Loucy (cell line): ENCODE data around the gene EFTUD2.

Experiments
- H2AFZ ChIP-seq: fragments of 200-600 bp; sonication (generic); 2 replicates; pipeline ENCODE4 v1.6.0; 2016; ENCODE audit warnings: antibody characterized with exemption, mild to moderate bottlenecking, low read length, moderate library complexity
- H3F3A ChIP-seq: fragments of 200-600 bp; 2 replicates; pipeline ENCODE4 v1.6.0; 2016; ENCODE audit warnings: antibody characterized with exemption, low read depth, mild to moderate bottlenecking
- H3K27me3 ChIP-seq: fragments of 200-600 bp; sonication (generic); 2 replicates; pipeline ENCODE4 v1.6.1; 2014; ENCODE audit warnings: low read length, mild to moderate bottlenecking; ENCODE audit not compliant: insufficient read depth, poor library complexity, severe bottlenecking
- H3K36me3 ChIP-seq: fragments of 200-600 bp; sonication (generic); 2 replicates; pipeline ENCODE4 v1.6.1; 2016; ENCODE audit warnings: low read length; ENCODE audit not compliant: insufficient read depth
- H3K4me1 ChIP-seq: fragments of 200-600 bp; sonication (generic); 2 replicates; pipeline ENCODE4 v1.5.1; 2014; ENCODE audit warnings: low read length, mild to moderate bottlenecking; ENCODE audit not compliant: insufficient read depth, poor library complexity, severe bottlenecking
- H3K4me2 ChIP-seq: fragments of 200-600 bp; sonication (generic); 2 replicates; pipeline ENCODE4 v1.6.0; 2014; ENCODE audit warnings: antibody characterized with exemption, low read length, low read depth, mild to moderate bottlenecking; ENCODE audit not compliant: poor library complexity, severe bottlenecking
- H3K4me3 ChIP-seq: fragments of 200-600 bp; sonication (generic); 2 replicates; pipeline ENCODE4 v1.5.1; 2014; ENCODE audit warnings: low read length, mild to moderate bottlenecking, mixed read lengths; ENCODE audit not compliant: poor library complexity, severe bottlenecking
- H3K79me2 ChIP-seq: fragments of 200-600 bp; sonication (generic); 2 replicates; pipeline ENCODE4 v1.6.1; 2014; ENCODE audit warnings: low read length; ENCODE audit not compliant: insufficient read depth
- H3K9ac ChIP-seq: fragments of 200-600 bp; sonication (generic); 2 replicates; pipeline ENCODE4 v1.6.0; 2014; ENCODE audit warnings: mild to moderate bottlenecking, low read depth, low read length, moderate library complexity; ENCODE audit not compliant: poor library complexity, severe bottlenecking
- H3K9me2 ChIP-seq: fragments of 200-600 bp; sonication (generic); replicated peaks from 2 replicates; pipeline ENCODE4 v1.6.1; 2016; ENCODE audit warnings: low read depth, low read length, mixed read lengths
- H3K9me3 ChIP-seq: fragments of 200-600 bp; sonication (generic); 2 replicates; pipeline ENCODE4 v1.6.1; 2014; ENCODE audit warnings: mild to moderate bottlenecking, antibody characterized with exemption, low read length, low read depth; ENCODE audit not compliant: insufficient read depth
- H4K20me1 ChIP-seq: fragments of 200-600 bp; sonication (generic); 2 replicates; pipeline ENCODE4 v1.6.0; 2014; ENCODE audit warnings: antibody characterized with exemption, low read length, mild to moderate bottlenecking; ENCODE audit not compliant: insufficient read depth, poor library complexity, severe bottlenecking
- EZH2phosphoT487 ChIP-seq: fragments of 200-600 bp; IDR thresholded peaks from 2 replicates; pipeline ENCODE4 v1.6.1; 2018; ENCODE audit warnings: antibody characterized with exemption, mild to moderate bottlenecking, moderate library complexity, borderline replicate concordance
- TF ChIP-seq, protein P1 (sequence below): fragments of 200-600 bp; sonication (generic); conservative IDR thresholded peaks from 2 replicates; pipeline ENCODE4 v1.5.1; 2014; ENCODE audit warnings: mild to moderate bottlenecking, antibody characterized with exemption, low read length

Gene EFTUD2

DNA sequence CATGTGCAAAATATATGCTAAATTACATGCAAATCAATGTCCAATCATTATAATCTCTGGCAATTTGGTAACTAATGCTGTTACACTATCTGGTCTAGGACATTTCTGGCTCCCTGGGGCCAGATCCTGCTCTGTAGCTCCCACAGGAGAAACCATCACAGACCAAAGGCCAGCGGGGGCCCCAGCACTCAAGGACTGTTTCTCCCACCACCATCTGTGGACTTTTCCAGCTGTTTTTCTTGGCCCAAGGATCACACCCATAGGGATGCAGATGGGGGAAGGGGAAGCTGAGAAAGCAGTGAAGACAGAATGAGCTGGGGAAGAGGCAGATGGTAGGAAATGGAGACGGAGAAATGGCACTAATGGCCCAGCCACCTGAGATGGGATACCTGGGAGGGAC is 51.7 kb downstream of the EFTUD2 start, which contains the start of gene HIGD1B:
Gene HIGD1B (plus strand): TSS at position 298 of the 400 bp plus-strand sequence. CDS start 270 bp downstream, outside the sequence.
- Histone ChIP-seq H3K9ac (no peak within 1 kb of the TSS), H3K9me3 (no peaks in the 10 kb centered on the region), H4K20me1 (no peaks in the 10 kb centered on the region), H3K4me2 (no peak within 1 kb of the TSS), H3K9me2 (no peaks in the 10 kb centered on the region), H3F3A (no peaks in the 10 kb centered on the region), H2AFZ (no peak within 1 kb of the TSS), H3K36me3 (peaks cover 24% of the 10 kb centered on the region; the same call in 1 of the 2 replicates), H3K79me2 (no peaks in the 10 kb centered on the region), H3K4me3 (no peak within 1 kb of the TSS), H3K4me1 (no peaks in the 10 kb centered on the region), H3K27me3 (no peaks in the 10 kb centered on the region)
- TF ChIP-seq EZH2phosphoT487 = no peak
- TF ChIP-seq, protein P1, sequence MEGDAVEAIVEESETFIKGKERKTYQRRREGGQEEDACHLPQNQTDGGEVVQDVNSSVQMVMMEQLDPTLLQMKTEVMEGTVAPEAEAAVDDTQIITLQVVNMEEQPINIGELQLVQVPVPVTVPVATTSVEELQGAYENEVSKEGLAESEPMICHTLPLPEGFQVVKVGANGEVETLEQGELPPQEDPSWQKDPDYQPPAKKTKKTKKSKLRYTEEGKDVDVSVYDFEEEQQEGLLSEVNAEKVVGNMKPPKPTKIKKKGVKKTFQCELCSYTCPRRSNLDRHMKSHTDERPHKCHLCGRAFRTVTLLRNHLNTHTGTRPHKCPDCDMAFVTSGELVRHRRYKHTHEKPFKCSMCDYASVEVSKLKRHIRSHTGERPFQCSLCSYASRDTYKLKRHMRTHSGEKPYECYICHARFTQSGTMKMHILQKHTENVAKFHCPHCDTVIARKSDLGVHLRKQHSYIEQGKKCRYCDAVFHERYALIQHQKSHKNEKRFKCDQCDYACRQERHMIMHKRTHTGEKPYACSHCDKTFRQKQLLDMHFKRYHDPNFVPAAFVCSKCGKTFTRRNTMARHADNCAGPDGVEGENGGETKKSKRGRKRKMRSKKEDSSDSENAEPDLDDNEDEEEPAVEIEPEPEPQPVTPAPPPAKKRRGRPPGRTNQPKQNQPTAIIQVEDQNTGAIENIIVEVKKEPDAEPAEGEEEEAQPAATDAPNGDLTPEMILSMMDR = no peak

DNA sequence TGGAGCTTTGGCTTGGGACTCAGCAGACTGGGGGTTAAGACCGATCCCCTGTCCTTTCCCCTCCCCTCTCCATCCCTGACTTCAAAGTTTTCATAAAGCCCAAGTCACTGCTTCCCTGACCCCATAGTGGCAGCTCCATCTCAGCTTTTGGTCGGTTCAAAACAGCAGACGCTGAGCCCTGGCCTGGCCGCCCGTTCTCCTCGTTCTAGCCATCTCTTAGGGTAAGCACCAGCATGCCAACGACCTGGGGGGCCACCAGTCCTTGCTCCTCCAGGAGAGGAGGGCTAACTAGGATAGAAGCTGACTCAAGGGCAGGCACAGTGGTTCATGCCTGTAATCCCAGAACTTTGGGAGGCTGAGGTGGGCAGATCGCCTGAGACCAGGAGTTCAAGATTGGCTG is 53.0 kb downstream of the EFTUD2 start:
- Histone ChIP-seq H4K20me1 (no peaks in the 10 kb centered on the region), H3F3A (no peaks in the 10 kb centered on the region), H3K36me3 (peaks cover 13% of the 10 kb centered on the region; the same call in 1 of the 2 replicates), H3K79me2 (no peaks in the 10 kb centered on the region), H3K9me2 (no peaks in the 10 kb centered on the region), H2AFZ (no peak overlapping the region), H3K9me3 (no peaks in the 10 kb centered on the region), H3K27me3 (no peaks in the 10 kb centered on the region), H3K4me1 (no peaks in the 10 kb centered on the region), H3K4me3 (no peak overlapping the region), H3K4me2 (no peak overlapping the region), H3K9ac (no peak overlapping the region)
- TF ChIP-seq, protein P1 = no peak
- no peak for TF ChIP-seq EZH2phosphoT487

DNA sequence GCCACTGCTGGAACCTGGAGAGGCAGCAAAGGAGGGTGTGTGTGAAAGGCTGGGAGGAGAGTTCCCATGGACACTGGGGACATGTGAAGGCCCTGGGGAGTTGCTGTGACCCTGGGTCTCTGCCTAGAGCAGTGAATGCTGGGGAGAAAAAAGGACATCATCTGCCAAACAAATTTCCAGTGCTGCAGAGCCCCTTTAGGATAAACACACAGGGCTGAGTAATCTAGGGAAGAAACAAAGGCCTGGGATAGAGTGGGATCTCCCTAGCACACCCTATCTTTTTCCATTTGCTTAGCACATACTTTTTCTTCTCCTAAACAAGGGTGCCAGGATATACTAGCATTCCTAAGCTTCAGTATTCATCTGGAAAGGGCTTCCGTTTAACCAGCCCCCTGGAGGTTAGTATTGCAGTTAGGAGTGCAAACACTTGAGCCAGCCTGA is 54.8 kb downstream of the EFTUD2 start:
- Histone ChIP-seq H2AFZ (no peak overlapping the region), H3K79me2 (no peaks in the 10 kb centered on the region), H3K27me3 (no peaks in the 10 kb centered on the region), H3K4me3 (no peak overlapping the region), H3K9ac (no peak overlapping the region), H4K20me1 (no peaks in the 10 kb centered on the region), H3K4me1 (peaks cover 7% of the 10 kb centered on the region), H3K9me3 (no peaks in the 10 kb centered on the region), H3F3A (no peaks in the 10 kb centered on the region), H3K9me2 (no peaks in the 10 kb centered on the region), H3K4me2 (no peak overlapping the region), H3K36me3 (no peaks in the 10 kb centered on the region)
- no peak for TF ChIP-seq EZH2phosphoT487
- TF ChIP-seq, protein P1 = no peak
